ENCODE measurements around the gene FMN2.
A peak's percentile ranks its signal among the peaks of the same experiment; 100 is the strongest.
"Not testable (repeated sequence)": the region's sequence is repeated elsewhere in the genome, so short reads cannot be mapped to it uniquely, and the experiment has no call there.

Gene FMN2

DNA sequence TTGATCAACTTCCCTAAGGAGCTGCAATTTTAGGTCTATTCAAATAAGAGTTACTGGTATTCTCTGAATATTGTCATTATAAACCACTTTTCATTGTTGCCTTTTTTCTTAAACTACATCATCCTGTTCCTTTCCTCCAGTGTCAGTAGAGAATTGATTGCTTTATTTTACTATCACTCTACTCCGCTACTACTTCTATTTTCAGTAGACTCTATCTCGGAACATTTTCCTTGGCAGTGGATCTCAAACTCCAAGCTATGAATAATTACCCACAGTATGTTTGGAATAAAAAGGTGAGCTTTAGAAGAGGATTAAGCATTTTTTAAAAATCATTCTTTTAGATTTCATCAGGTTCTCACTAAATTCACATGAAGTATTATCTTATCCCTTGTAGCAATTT is 295.4 kb downstream of the FMN2 start:
- no peak for DNase-seq

DNA sequence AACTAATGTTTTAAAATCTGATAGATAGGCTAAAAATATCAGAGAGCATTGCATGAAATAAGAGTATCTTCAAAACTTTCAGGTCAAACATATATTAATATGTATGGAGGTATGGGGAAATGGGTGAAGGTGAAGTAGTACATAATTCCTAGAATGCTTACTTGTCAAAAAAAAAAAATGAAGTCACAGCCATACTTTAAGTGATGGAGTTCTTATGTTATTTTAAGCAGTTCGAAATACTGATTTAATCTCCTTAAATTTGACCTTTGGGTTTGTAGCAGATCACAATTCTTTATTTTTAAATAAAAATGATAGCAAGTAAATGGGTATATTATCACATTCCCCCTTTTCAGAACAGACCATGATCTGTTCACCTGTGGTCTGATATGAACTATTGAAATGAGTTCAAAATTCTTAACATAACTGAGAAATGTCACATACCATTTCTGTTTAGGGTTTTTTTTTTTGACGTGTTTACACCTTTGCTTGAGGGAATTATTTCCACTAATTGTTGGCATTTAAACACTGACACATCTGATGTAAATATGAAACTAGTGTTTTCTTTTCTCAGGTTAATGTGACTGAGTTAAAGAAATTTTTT is 300.1 kb downstream of the FMN2 start:
- DNase-seq: no peak

DNA sequence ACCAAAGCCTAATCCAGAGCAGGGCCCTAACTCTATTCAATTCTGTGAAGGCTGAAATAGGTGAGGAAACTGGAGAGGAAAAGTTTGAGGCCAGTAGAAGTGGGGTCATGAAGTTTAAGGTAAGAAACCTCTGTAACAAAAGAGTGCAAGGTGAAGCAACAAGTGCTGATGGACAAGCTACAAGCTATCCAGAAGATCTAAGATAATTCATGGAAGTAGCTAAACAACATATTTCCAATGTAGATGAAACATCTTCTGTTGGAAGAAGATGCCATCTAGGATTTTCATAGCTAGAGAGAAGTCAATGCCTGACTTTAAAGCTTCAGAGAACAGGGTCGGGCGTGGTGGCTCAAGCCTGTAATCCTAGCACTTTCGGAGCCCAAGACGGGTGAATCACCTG is 302.7 kb downstream of the FMN2 start:
- DNase-seq: no peak

DNA sequence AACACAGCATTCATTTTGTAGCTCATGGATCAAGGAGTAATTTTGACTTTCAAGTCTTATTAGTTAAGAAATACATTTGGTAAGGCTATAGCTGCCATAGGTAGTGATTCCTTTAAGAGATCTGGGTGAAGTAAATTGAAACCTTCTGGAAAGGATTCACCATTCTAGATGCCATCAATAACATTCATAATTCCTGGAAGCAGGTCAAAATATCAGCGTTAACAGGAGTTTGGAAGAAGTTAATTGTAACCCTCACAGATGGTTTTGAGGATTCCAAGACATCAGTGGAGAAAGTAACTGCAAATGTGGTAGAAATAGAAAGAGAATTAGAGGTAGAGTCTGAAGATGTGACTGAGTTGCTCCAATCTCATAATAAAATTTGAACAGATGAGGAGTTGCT is 303.7 kb downstream of the FMN2 start:
- no peak for DNase-seq

DNA sequence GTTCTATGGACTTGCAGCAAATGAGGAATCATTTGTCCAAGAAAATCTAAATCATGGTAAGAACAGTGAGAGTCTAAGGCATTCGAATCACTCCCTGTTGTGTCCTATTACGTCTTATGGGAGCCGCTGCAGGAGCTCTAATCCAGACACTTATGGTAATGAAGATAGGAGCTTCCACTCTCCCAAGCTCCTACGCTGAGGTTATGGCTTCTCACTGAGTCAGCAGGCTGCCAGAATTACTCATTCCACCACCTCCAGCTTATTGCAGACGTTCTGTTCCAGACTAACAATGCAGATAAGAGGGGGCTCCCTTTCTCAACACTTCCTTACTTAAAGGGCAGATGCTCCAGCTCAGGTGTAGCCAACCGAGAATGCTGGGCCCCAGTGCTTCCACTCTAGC is 307.7 kb downstream of the FMN2 start:
- DNase-seq: no peak

DNA sequence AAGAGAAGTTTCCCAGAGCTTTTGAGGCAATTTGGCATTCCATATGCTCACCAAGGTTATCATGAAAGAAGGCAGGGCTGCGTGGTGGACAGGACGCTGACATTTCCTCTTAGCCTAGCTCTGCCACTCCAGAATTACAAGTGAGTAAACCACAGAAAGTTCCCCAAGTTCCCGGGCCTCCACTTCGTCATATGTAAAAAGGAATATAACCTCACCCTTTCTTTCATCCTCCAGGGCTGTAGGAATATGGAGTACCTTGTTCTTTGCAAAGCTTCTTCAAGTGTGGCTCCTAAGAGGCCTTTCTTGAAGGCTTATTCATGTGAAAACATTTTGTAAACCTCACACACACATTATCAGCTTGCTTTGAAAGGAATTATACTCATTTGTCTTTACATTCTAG is 310.0 kb downstream of the FMN2 start:
- DNase-seq: no peak

DNA sequence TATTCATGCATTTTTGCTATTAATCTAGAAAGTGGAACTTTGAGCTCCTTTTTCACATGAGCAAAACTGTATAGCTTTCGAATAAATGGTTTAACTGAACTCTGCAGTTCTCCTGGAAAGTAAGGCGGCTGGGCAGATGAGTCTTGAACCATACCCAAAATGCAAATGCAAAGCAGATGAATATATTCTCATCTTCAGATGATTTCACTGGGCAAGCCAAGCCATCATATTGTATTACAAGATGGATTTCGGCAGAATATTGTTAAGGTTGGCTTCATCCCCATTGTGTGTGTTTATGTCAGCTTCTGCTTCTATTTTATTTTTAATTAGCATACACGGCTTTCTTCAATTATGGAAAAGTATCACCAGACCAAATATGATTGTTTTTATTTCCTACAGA is 310.6 kb downstream of the FMN2 start:
- DNase-seq: peak; percentile 36

DNA sequence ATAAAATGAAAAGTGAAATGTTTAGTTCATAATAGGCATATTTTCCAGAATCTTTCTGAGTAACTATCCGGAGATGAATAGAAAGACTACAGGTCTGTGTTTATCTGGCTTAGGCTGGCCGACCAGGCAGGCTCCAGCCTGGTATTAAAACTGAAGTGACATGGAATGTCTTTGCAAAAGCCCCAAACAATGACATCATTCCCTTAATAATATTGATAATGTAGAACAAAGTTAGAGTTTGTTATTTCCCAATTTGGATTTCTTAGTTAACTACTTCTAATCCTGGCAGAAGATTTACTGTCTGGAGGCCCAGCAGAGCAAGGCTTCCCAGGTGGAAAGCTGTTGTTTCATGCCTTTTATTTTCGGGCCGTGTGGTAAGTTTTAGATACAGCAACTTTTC is 312.6 kb downstream of the FMN2 start:
- DNase-seq: no peak

DNA sequence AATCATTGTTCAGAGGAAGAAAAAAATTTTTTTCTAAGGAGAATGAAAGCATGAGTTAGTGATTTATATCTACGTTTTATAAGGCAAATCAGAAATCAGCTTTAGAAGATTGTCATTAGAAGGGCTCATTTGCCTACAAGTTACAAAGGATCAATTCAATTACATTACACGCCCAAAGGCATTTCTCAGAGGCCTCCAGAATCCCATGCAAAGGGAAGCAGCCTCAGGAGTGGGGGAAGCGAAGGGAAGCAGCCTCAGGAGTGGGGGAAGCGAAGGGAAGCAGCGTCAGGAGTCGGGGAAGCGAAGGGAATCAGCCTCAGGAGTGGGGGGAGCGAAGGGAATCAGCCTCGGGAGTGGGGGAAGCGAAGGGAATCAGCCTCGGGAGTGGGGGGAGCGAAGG is 314.1 kb downstream of the FMN2 start:
- DNase-seq: no peak

DNA sequence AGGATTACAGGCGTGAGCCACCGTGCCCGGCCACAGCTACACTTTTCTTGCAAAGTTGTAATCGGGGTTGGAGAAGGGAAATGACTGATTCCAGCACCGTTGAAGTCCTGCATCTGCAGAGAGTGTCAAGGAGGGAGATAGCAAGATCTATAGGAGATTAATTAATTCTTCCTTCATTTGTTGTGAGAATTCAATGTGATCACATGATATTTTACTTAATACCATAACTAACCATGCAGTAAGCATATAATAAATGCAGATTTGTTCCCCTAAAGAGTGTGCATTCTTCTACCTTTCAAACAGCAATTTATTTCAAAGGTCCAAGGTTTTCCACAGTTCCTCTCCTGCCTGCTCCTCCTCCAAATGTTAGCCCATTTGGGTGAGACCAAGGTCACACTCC is 315.7 kb downstream of the FMN2 start:
- no peak for DNase-seq

DNA sequence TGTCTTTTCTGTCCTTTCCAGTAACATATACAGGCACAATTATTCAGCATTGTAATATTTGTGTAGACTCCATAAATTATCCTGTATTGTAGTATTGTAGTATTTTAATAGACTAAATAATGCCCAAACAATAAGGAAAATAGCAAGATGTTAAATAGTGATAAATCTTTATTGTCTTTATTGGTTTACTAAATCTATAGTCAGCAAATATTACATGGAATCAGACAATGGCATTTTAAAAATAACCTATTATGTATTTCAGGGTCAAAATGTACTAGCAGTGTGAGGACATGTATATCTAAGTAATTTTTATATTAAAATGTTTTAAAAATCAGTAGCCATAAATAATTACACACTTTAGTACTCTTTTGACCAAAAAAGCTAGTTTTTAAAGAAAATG is 317.9 kb downstream of the FMN2 start:
- DNase-seq: no peak

DNA sequence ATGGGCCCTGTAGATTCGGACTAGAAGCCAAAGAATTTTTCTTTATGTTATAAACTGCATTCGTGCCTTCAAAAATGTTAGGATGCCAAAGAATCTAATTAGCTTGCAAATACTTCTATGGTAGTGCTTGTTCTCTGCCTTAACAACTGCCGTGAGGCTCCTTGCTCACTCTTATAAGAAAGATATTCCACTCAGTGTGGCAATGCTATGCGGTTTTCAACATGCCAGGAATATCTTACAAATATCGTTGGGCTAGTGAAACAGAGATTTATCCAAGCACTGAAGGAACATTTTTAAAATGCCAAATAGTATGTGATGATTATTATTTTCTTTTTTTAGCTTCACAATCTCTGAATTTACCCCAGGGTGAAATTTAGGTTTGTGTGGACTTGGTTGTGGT is 322.0 kb downstream of the FMN2 start:
- DNase-seq: no peak

DNA sequence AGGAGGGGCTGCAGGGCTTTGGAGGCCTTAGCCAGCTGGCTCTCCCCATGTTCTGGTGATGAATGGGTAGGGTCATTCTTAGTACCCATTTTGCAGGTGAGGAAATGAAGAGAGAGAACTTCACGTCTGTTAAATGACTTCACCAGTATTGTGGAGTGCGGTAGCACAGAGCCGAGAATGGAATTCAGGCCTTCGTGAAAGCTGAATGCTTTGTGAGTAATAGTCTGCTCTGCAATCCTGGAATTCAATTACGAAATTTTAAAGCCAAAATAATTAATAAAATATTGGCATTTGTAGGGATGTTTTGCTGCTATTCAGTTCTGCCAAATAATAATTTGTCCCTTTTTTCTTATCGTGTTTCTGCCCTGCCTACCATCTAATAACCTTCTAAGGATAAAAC is 322.6 kb downstream of the FMN2 start:
- no peak for DNase-seq

DNA sequence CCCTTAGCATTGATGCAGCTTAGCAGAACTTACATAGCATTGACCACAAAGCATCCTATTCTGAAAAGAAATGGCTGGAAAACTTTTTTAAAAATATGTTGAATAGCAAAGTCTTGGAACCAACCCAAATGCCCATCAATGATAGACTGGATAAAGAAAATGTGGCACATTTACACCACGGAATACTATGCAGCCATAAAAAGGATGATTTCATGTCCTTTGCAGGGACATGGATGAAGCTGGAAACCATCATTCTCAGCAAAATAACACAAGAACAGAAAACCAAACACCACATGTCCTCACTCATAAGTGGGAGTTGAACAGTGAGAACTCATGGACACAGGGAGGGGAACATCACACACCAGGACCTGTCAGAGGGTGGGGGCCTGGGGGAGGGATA is 323.3 kb downstream of the FMN2 start:
- not testable (repeated sequence) for DNase-seq

DNA sequence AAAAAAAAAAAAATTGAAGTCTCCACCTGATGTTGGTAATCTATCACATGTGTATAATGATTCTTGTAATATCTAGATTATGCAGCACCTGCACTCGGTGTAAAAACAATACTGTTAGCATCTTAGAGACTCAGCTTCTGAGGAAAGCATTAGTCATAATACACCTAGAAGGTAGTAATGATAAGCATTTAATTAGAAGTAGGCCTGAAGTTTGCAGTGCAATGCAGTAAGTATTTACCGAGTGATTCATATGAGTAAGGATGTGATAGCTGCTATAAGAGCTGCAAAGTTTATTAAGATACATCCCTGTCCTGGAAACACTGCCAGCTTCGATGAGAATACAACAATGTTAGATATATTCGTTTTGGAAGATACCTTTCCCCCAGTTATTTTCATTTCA is 323.8 kb downstream of the FMN2 start:
- no peak for DNase-seq

DNA sequence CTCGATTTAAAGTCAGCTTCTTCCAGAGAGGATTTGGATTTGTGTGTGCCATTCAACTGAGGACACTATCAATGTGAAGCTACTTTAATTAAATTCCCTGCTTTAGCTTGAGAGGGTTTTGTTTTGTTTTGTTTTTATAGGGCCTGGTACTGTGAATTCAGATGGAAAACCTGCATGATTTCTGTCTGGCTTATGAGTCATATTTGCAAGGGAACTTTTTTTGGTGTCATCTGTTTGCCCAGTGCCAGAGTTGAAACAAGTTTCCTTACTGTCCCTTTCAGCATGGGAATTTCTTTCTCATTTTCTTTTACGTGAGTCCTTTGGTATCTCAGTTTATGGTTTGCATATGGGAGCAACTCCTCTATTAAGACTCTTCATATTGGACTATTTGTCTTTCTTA is 325.6 kb downstream of the FMN2 start:
- DNase-seq: no peak

DNA sequence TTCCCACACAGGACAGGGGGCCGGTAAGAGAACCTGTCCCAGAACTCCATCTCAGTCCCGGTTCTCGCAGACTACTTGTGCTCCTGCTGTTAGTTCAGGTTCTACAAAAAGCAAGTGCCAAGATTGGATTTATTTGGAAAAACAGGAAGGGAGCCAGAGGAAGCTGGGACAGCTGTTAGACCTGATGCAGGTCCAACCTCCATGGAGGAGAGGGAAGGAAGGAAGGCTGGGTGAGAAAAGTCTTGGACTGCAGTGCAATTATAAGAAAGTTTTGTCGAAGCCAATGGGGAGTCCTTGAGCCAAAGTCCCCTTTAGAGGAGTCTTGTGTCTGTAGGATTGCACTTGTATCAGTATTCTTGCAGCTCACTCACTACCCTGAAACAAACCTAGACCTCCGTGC is 329.1 kb downstream of the FMN2 start:
- no peak for DNase-seq

DNA sequence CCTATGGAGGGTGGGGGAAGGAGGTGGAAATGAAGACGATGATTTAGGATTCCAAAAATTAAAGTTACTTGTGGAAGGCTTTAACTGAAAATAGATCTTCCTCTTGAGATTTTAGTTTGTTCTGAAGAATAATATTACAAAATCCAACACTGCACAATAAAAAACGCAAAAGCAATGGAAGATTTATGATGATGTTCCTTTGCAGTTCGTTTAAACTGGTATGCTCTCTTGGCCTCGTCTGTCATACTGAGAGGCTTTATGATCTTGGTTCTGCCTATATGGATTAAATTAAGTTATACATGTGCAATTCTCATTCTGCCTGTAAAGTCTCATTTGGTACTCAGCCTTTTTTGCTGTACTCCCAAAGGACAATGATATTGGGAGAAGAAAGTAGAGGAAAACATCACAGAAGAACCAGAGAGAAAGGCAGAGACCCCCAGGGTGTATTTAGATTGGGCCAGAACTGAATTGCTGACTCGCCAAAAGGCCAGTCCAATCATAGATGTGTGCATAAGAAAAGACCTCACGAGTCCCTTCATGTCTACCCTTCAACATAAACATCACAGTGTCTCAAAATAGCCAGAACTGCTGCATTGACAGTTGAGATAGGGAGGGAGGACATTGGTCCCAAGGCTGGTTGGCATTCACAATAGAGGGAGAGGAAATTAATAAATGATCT is 331.7 kb downstream of the FMN2 start:
- no peak for DNase-seq

DNA sequence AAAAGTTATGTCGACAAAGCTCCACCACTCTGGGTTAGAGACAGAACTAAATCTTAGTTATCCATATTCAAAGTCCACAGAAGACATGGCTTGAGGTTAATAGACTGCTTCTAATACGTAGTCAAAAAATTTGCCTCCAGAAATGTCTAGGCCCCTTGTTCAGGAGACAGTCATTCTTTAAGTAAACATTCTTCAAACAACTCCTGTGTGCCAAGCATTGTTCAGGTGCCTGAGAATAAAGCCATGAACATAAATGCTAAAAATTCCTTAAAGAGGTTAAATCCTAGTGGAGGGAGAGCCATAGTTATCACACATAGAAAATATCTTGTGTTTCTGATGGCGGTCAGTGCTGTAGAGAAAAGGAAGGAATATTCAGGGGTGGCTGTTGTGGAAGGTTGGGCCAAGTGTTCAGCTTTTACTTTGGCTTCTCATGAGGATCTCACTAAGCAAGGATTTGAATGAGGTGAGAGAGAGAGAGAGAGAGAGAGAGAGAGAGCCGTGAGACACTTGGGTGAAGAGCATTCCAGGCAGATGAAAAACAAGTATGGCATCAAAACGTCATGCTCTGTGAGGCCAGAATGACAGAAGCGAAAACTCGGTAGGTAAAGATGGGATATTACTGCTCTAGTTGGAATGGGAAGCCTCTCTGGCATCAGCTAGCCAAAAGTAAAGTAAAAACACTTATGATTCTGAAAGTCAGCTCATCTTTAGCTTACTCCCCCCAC is 333.2 kb downstream of the FMN2 start:
- no peak for DNase-seq

DNA sequence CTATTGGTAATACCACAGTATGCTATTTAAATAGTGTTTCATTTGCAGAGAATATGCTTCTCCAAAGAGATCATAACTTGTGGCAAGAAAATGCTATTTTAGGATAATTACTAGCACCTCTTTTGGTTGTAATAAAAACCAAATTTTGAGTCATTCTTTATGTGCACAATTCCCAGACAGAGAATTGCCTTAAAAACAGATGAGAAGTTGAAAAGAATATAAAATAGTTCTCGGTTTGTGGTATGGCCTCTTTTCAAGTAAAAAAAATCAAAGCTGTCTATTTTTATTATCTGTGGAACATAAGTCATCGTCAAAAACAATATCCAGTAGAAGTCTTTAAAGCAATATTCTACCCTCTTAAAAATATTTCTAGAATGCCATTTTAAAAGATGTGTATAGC is 334.4 kb downstream of the FMN2 start:
- DNase-seq: no peak

DNA sequence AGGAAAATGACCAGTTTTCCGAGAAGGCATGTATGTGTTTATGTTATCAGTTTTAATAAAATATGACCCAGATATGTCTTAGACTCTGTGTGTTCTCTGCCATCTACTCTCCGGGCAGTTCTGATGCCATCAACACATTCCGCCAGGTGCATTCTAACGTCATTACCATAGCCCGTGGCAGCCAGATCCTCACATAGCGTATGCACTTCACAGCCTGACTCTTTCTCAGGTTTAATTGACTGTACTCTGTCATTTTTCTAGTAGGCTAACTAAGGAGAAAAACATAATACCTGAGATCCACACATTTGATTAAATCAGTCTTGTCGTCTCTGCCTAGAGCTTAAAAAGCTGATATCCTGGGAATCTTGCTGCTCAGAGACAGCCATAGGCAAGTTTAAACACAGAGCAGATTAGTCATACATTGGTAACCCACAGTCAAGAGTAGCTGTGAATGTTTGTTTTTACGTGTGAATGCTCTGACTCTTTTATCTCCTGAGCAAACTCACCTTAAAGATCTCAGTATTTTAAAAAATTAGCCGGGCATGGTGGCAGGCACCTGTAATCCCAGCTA is 344.4 kb downstream of the FMN2 start:
- DNase-seq: no peak

DNA sequence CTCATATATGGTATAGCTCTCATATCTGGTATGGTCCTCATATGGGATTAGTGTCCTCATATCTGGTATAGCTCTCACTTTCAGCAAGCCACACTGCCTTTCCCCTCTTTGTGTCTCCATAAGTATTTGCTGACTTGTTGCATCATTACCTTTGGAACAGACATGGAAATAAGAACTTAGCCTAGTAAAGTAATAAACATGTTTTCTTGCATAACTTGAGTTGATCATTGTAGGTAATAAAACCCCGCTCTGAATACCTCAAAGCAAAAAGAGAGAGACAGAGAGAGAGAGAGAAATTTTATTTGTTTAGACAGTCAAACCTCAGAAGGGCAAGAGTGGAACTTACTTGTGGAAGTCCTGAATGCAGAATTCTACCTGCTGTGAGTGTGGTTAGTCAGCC is 350.0 kb downstream of the FMN2 start:
- no peak for DNase-seq

DNA sequence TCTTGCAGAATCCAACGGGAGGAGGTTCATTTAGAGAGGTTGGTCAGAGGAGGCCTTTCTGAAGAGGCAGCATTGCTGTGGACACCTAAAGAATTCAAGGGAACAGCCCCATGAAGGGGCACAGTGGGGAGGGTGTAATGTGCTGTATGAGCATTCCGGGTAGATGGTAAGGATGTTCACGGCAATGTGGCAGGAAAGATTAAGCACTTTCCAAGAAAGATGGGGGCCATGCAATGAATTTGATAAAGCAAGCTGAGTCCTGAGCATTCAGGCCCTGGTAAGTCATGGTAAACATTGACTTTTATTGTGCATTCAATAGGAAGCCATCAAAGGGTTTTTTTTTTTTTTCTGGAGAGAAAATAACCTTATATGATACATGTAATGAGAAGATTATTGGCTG is 353.7 kb downstream of the FMN2 start:
- DNase-seq: no peak

DNA sequence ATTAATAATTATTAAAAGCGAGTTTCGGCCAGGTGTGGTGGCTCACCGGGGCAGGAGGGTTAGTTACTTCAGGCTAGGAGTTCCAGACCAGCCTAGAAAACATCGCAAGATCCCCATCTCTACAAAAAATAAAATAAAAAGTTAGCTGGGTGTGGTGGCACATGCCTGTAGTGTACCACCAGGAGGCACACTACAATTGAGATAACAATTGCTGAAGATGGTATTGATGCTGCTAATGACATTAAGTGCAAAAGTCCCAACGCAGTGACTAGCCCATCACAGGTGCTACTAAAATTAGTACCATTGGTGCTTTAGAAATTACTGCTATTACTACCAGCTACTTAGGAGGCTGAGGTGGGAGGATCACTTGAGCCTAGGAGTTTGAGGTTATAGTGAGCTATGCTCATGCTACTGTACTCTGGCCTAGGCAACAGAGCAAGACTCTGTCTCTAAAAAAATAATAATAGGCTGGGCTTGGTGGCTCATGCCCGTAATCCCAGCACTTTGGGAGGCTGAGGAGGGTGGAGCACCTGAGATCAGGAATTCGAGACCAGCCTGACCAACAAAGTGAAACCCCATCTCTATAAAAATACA is 363.6 kb downstream of the FMN2 start:
- DNase-seq: no peak

All from right hindlimb (tissue), 1 donor.